Measurements from ENCODE around the gene CAPSL.

- TF ChIP-seq CTCF (conservative IDR thresholded peaks at IDR 0.05; ENCODE audit: low read depth, low read length) (no peak), EZH2 (IDR thresholded peaks at IDR 0.05; ENCODE audit: borderline replicate concordance, low read depth, low read length, poor library complexity, severe bottlenecking) (no peak)
Observed at GRCh38 chr5:35919191-35919590, 19.2 kb downstream of the CAPSL start.

Data from A673 (cell line).